Measurements from ENCODE around the gene GON4L. TPM values are rescaled to one million over a fixed set of nuclear protein-coding genes. Genes with fewer than 3 reads are reported as not detected.
"Not testable (repeated sequence)": the region's sequence is repeated elsewhere in the genome, so short reads cannot be mapped to it uniquely, and the experiment has no call there.

The GON4L gene
- total RNA-seq, 1 donor from 2014 or later: 34.2 TPM

- DNase-seq (ENCODE audit: extremely low read depth, low read depth, low spot score): no peak
Observed at GRCh38 chr1:155760751-155761475, 96.1 kb downstream of the GON4L start.

GRCh38 chr1:155759966-155760630, 96.9 kb downstream of the GON4L start:
- DNase-seq (ENCODE audit: extremely low read depth, low read depth, low spot score): no peak

GRCh38 chr1:155759017-155759416, 98.0 kb downstream of the GON4L start:
- DNase-seq (ENCODE audit: extremely low read depth, low read depth, low spot score): not testable (repeated sequence)

GRCh38 chr1:155748141-155748540, 108.9 kb downstream of the GON4L start:
- DNase-seq (ENCODE audit: extremely low read depth, low read depth, low spot score): not testable (repeated sequence)

- DNase-seq (ENCODE audit: extremely low read depth, low read depth, low spot score): not testable (repeated sequence)
Observed at GRCh38 chr1:155747586-155747985, 109.4 kb downstream of the GON4L start.

GRCh38 chr1:155745284-155746228, 111.5 kb downstream of the GON4L start:
- peak; percentile 78 for DNase-seq (ENCODE audit: extremely low read depth, low read depth, low spot score)

GRCh38 chr1:155744711-155745283, 112.2 kb downstream of the GON4L start:
- DNase-seq (ENCODE audit: extremely low read depth, low read depth, low spot score): no peak

GRCh38 chr1:155741908-155742307, 115.1 kb downstream of the GON4L start:
- DNase-seq (ENCODE audit: extremely low read depth, low read depth, low spot score): no peak

GRCh38 chr1:155740995-155741394, 116.0 kb downstream of the GON4L start:
- DNase-seq (ENCODE audit: extremely low read depth, low read depth, low spot score): no peak

- DNase-seq (ENCODE audit: extremely low read depth, low read depth, low spot score): peak; percentile 33
Observed at GRCh38 chr1:155729031-155729898, 127.7 kb downstream of the GON4L start.

- DNase-seq (ENCODE audit: extremely low read depth, low read depth, low spot score): no peak
Observed at GRCh38 chr1:155725142-155725541, 131.9 kb downstream of the GON4L start.

- no peak for DNase-seq (ENCODE audit: extremely low read depth, low read depth, low spot score)
Observed at GRCh38 chr1:155719703-155720102, 137.3 kb downstream of the GON4L start.

GRCh38 chr1:155718524-155719115, 138.4 kb downstream of the GON4L start:
- DNase-seq (ENCODE audit: extremely low read depth, low read depth, low spot score): not testable (repeated sequence)

GRCh38 chr1:155717041-155717440, 140.0 kb downstream of the GON4L start:
- DNase-seq (ENCODE audit: extremely low read depth, low read depth, low spot score): no peak

GRCh38 chr1:155715777-155716176, 141.2 kb downstream of the GON4L start:
- no peak for DNase-seq (ENCODE audit: extremely low read depth, low read depth, low spot score)

GRCh38 chr1:155715056-155715455, 142.0 kb downstream of the GON4L start:
- DNase-seq (ENCODE audit: extremely low read depth, low read depth, low spot score): not testable (repeated sequence)

- DNase-seq (ENCODE audit: extremely low read depth, low read depth, low spot score): no peak
Observed at GRCh38 chr1:155713075-155713474, 143.9 kb downstream of the GON4L start.

- not testable (repeated sequence) for DNase-seq (ENCODE audit: extremely low read depth, low read depth, low spot score)
Observed at GRCh38 chr1:155712636-155713035, 144.4 kb downstream of the GON4L start.

GRCh38 chr1:155711457-155711856, 145.6 kb downstream of the GON4L start:
- not testable (repeated sequence) for DNase-seq (ENCODE audit: extremely low read depth, low read depth, low spot score)

All from glomerular endothelial cell (primary cell).